ACHN (cell line): Measurements from ENCODE around the gene SRP54.
"Not testable (repeated sequence)": the region's sequence is repeated elsewhere in the genome, so short reads cannot be mapped to it uniquely, and the experiment has no call there.

Experiments used
- DNase-seq: peaks from one replicate; pipeline ENCODE4 v3.0.0-alpha.2; 2015
- in situ Hi-C: cut with HindIII; loops from 2 replicates; pipeline ENCODE4 v1.10.0; 2017; ENCODE audit warnings: low sequenced_read_pairs, low pct_ligation_motif_present, low pct_unique_long_range_greater_than_20kb

Gene SRP54

DNA sequence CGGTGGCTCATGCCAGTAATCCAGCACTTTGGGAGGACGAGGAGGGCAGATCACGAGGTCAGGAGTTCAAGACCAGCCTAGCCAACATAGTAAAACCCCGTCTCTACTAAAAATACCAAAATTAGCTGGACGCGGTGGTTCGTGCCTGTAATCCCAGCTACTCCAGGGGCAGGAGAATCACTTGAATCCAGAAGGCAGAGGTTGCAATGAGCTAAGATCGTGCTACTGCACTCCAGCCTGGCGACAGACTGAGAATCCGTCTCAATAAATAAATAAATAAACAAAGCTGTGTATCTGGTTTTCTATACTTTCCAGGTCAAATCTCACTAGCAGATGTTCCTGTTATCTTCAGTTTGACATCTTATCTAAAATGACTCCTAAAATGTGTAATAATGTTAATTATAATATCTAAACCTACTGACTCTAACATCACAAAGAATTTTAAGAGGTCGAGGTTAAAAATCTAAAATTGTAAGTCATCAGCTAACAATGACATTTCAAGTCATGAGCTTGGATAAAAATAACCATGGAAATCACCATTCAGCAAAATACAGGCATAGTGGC lies 2.4 kb upstream of the SRP54 start:
- DNase-seq: no peak
- in situ Hi-C loops: no loop called here

DNA sequence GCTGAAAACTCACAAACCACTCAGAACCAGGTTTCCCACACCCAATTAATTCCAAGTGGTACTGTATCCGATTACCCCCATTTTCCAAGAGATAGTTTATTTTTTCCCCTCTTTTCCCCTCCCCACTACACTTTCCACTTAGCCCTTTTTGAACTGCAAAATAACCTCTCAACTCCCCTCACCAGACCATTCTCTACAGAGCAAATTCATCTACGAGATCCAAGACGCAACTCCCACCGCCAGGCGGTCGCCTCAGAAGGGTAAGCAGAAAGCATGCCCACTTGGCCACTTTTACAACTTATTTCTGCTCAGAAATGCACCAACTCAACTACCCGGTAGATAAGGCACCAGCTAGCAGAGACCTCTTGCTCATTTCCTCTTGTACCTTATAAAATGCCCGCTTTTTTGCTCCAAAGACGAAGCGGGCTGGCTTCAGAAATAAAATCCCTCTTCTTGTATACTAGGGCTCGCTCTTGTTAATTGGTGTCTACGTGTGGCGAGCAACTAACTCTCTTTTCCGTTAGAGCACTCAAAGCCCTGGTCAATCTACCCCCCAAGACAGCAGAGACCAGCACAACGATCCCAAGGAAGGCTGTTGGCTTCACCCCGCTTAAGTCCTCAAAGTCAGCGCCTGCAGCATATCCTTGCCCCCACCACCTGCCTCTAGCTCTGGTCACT lies 910 bp upstream of the SRP54 start:
- DNase-seq: peak; percentile 58
- in situ Hi-C loops: no loop called here

DNA sequence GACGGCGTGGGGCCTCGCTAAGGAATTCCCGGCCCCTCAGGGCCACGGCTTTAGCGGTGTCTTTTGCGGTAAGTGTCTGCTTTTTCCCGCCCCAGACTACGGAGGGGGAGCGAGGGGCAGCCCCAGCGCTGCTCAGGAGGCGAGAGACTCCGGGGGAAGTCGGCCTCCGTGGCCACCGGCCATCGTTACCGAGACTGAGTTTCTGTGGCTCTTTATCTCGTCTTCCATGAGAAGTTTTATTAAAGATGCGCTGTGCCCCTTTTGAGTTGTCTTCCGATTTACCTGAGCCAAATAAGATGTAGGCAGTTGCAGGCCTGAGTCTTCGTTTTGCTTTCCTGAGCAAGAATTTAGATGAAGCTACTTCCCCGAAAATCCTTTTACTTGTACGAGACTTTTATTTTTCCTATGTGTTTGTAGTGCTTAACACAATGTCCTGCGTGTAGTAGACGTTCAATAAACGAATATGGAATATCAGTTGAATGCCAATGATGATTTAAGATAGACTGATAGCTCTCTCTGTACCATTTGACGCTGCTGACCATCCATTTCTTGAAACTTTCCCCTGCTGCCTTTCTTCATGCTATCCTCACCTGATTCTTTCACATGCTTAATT lies 462 bp downstream of the SRP54 start:
- in situ Hi-C loops: no loop called here

DNA sequence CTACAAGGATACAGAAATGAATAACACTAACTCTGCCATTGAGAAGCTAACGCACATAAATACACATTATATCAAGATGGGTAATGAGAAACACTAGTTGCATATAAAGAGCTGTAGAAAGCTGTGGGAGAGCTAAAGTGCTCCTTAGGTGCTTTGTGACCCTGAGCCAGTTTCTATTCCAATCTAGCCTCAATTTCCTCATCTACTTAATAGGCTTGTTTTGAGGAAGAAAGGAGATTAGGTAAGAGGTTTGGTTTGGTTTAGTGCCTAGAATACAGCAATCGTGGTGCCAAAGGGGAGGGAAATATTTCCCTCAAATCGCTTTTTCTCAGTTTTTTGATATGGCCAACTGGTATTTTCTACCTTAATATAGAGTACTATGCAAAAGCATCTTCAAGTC lies 994 bp downstream of the SRP54 start:
- in situ Hi-C loops: no loop called here
- no peak for DNase-seq

More for the DNA sequence above, 462 bp downstream of the SRP54 start:
- DNase-seq: no peak

DNA sequence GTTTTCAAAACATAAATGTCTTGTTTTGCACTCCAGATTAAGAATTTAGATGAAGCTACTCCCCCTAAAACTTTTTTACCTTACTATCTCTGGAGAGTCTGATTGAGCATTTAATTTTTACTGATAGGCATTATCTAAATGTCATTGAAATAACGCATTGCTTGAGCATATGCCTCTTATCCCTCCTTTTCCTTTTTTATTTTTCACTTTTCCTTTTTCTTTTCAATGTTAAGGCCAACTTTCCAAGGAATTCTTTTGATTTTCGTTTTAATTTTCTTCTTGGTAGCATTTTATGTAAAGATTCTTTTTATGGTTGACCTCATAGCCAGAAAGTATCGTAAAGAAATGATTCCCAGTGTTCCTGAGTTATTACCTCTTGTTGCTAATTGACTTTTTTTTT lies 2.9 kb downstream of the SRP54 start:
- in situ Hi-C loops: no loop called here
- no peak for DNase-seq

DNA sequence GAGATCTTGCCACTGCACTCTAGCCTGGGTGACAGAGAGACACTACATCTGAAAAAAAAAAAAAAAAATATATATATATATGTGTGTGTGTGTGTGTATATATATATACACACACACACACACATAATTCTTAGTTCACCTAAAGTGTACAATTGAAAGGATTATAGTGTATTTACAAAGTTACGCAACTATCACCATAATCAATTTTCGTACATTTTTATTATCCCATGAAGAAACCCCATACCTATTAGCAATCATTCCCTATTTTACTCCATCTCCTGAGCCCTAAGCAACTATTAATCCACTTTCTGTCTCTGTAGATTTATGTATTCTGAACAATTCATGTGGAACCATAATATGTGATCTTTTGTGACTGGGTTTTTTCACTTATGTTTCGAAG lies 4.4 kb downstream of the SRP54 start:
- DNase-seq: no peak
- in situ Hi-C loops: no loop called here

DNA sequence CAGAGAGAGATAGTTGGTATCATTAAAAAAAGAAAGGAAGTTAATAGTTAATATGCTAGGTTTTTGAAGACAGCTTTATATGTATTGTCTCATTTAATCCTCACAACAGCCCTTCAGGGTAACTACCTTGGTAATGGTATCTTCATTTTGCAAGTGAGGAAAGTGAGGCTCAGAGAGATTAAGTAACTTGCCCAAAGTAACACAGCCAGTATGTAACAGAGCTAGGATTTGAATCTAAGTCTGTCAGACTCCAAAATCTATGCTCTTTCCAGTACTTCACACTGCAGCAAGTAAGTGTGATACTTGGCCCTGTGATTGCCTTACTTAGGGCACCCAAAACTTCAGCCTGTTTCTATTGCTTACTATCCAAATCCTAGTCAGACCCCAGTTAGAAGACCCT lies 7.0 kb downstream of the SRP54 start:
- DNase-seq: no peak
- in situ Hi-C loops: no loop called here

DNA sequence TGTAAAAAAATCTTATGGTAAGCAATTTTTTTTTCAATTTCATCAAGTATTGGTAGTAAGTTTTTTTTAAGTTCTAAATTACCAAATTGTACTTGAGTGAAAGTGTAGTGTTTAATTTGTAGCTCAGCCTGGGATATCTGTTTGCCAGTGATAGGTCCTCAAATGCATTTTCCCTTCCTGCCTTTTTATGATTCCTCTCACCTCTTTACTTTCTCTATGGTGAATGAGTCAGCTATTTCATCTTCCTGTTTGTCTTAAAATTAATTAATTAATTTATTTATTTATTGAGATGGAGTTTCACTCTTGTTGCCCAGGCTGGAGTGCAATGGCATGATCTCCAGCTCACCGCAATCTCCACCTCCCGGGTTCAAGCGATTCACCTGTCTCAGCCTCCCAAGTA lies 10.6 kb downstream of the SRP54 start:
- DNase-seq: no peak

GRCh38 chr14:34994668-34995067 lies 11.9 kb downstream of the SRP54 start:
- in situ Hi-C loops: no loop called here
- no peak for DNase-seq

More for the DNA sequence above, 10.6 kb downstream of the SRP54 start:
- in situ Hi-C loops: no loop called here

DNA sequence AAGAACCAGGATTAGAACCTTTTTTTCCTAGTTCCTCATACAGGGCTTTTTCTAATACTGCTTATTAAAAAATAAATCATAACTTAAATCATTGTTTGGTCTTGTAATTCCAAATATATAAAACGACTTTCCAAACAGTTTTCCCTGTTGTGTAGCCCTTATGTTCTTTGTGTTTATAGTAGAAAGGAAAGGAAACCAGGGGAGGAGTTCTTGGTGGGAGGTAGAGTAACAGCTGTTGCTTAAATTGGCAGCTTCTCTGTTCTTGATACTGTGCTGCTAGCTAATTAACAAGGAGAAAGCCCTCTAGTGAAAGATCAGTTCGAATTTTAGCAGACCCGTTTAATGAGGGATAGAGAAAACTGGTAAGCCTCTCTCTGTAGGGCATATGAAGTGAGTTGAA lies 15.0 kb downstream of the SRP54 start:
- no peak for DNase-seq
- in situ Hi-C loops: no loop called here

DNA sequence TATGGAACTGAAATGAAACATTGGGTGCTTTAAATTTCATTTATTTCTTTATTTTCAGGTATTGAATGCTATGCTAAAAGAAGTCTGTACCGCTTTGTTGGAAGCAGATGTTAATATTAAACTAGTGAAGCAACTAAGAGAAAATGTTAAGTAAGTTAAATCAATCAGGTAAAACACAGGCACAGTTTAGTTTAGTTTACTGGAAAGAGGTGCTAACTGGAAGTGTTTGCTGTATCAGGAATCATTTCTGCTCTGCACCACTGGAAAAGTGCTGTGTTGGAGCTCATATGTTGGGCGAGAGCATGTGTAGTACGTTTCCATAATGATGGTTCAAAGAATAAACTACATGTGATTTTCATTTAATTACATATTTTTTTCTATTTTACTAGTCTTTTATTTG lies 16.7 kb downstream of the SRP54 start:
- DNase-seq: no peak
- in situ Hi-C loops: no loop called here

GRCh38 chr14:35001621-35002020 lies 18.8 kb downstream of the SRP54 start:
- in situ Hi-C loops: no loop called here
- DNase-seq: no peak

GRCh38 chr14:35004839-35005238 lies 22.0 kb downstream of the SRP54 start:
- in situ Hi-C loops: no loop called here
- no peak for DNase-seq

DNA sequence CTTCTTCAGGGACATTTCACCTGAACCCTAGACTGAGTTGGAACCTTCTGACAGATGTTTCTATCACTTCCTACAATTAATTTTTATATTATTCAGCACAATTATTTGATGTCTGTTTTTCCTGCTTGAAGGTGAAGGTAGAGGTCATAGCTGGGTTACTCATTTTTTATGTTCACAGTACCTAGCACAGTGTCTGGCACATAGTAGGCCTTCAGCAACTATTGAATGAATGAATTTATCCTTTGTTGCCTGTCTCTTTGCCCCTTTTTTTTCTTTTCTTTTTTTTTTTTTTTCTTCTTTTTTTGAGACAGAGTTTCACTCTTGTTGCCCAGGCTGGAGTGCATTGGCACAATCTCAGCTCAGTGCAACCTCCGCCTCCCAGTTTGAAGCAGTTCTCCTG lies 33.8 kb downstream of the SRP54 start:
- DNase-seq: no peak
- in situ Hi-C loops: no loop called here

GRCh38 chr14:35020713-35021112 lies 37.9 kb downstream of the SRP54 start:
- in situ Hi-C loops: no loop called here
- no peak for DNase-seq

GRCh38 chr14:35028435-35028834 lies 45.6 kb downstream of the SRP54 start:
- in situ Hi-C loops: no loop called here
- no peak for DNase-seq

DNA sequence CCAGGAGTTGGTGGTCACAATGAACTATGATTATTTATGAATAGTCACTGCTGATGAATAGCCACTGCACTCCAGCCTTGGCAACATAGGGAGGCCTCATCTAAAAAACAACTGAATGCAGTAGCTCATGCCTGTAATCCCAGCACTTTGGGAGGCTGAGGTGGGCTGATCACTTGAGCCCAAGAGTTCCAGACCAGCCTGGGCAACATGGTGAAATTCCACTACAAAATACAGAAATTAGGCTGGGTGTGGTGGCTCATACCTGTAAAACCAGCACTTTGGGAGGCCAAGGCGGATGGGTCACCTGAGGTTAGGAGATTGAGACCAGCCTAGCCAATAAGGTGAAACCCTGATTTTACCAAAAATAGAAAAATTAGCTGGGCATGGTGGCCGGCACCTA lies 49.8 kb downstream of the SRP54 start:
- in situ Hi-C loops: no loop called here
- no peak for DNase-seq

DNA sequence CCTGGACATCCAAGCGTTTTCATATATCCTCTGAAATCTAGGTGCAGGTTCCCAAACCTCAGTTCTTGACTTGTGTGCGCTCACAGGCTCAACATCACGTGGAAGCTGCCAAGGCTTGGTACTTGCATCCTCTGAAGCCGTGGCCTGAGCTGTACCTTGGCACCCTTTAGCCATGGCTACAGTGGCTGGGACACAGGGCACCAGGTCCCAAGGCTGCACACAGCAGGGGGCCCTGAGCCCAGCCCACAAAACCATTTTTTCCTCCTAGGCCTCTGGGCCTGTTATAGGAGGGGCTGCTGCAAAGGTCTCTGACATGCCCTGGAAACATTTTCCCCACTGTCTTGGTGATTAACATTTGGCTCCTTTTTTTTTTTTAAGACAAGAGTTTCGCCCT lies 51.6 kb downstream of the SRP54 start:
- DNase-seq: no peak
- in situ Hi-C loops: no loop called here

DNA sequence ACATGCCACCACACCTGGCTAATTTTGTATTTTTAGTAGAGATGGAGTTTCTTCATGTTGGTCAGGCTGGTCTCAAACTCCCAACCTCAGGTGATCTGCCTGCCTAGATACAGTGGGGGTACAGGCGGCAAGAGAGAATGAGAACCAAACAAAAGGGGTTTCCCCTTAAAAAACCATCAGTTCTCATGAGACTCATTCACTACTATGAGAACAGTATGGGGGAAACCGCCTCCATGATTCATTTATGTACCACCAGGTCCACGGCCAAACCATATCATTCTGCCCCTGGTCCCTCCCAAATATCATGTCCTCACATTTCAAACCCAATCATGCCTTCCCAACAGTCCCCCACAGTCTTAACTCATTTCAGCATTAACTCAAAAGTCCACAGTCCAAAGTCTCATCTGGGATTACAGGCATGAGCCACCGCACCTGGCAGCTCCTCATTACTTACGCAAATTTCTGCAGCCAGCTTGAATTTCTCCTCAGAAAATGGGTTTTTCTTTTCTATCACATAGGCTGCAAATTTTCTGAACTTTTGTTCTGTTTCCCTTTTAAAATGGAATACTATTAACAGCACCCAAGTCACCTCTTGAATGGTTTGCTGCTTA lies 52.3 kb downstream of the SRP54 start:
- in situ Hi-C loops, DNase-seq: not testable (repeated sequence)

DNA sequence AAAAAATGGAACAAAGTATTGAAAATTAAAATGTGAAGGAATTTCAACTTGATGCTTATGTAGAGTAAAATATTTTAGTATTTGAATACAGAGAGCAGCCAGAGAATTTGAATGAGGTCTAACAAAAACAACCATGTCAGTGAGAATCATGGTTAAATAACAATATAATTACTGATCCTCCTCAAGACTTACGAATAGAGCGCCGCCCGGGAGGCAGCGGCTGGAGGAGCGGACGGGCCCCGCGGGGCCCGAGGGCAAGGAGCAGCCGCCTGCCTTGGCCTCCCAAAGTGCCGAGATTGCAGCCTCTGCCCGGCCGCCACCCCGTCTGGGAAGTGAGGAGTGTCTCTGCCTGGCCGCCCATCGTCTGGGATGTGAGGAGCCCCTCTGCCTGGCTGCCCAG lies 55.5 kb downstream of the SRP54 start:
- DNase-seq, in situ Hi-C loops: not testable (repeated sequence)
